Keratinocyte (primary cell): Measurements from ENCODE around the gene ASZ1. TPM values are rescaled to one million over a fixed set of nuclear protein-coding genes. Genes with fewer than 3 reads are reported as not detected.

ENCODE experiments used
- DNase-seq: peaks from one replicate; pipeline ENCODE4 v3.0.0-alpha.2; 2011; ENCODE audit warnings: low read depth, missing footprints, low spot score
- FAIRE-seq: peaks from 2 replicates; lab custom pipeline; 2011; peaks lifted over from hg19 to GRCh38; lab: Jason Lieb, UNC
- H2AFZ ChIP-seq: 2 replicates; pipeline ENCODE4 v1.6.0; 2012; ENCODE audit warnings: low read length, control low read depth, inconsistent platforms; ENCODE audit not compliant: control insufficient read depth
- H3K27ac ChIP-seq: 2 replicates; pipeline ENCODE4 v1.5.1; 2011; ENCODE audit warnings: low read length; ENCODE audit not compliant: control insufficient read depth, insufficient read depth
- H3K27me3 ChIP-seq: 3 replicates; pipeline ENCODE4 v1.6.0; 2011; ENCODE audit warnings: low read length; ENCODE audit not compliant: control insufficient read depth, insufficient read depth; ENCODE audit errors: extremely low read depth
- H3K36me3 ChIP-seq, 2 experiments: 2 replicates in 1 of 2; 3 replicates in 1 of 2; pipeline ENCODE4 v1.5.1; 2011; ENCODE audit warnings: low read length in 2 of 2, mild to moderate bottlenecking in 1 of 2; ENCODE audit not compliant: control insufficient read depth in 2 of 2, insufficient read depth in 2 of 2; ENCODE audit errors: extremely low read depth in 1 of 2
- H3K4me1 ChIP-seq: 3 replicates; pipeline ENCODE4 v1.5.1; 2011; ENCODE audit warnings: low read length; ENCODE audit not compliant: control insufficient read depth, insufficient read depth; ENCODE audit errors: extremely low read depth
- H3K4me2 ChIP-seq: 3 replicates; pipeline ENCODE4 v1.6.0; 2011; ENCODE audit warnings: low read depth, low read length; ENCODE audit not compliant: control insufficient read depth, insufficient read depth; ENCODE audit errors: extremely low read depth
- H3K4me3 ChIP-seq, 3 experiments: fragments of 200-600 bp in 1 of 3; sonication (generic) in 1 of 3; 2 replicates in 2 of 3; 3 replicates in 1 of 3; pipeline ENCODE4 v1.5.1; 2011 to 2016; ENCODE audit warnings: low read length in 3 of 3, mild to moderate bottlenecking in 3 of 3, control low read depth in 2 of 3, inconsistent platforms in 1 of 3, low read depth in 1 of 3, mixed read lengths in 1 of 3, mixed run types in 1 of 3, moderate library complexity in 1 of 3; ENCODE audit not compliant: control insufficient read depth in 2 of 3, insufficient read depth in 2 of 3; ENCODE audit errors: extremely low read depth in 1 of 3
- H3K79me2 ChIP-seq: 2 replicates; pipeline ENCODE4 v1.6.0; 2012; ENCODE audit warnings: low read length; ENCODE audit not compliant: control insufficient read depth, insufficient read depth
- H3K9ac ChIP-seq: 3 replicates; pipeline ENCODE4 v1.6.0; 2011; ENCODE audit warnings: low read length; ENCODE audit not compliant: control insufficient read depth, insufficient read depth; ENCODE audit errors: extremely low read depth
- H3K9me1 ChIP-seq: 3 replicates; pipeline ENCODE4 v1.6.0; 2011; ENCODE audit warnings: low read length; ENCODE audit not compliant: control insufficient read depth, insufficient read depth; ENCODE audit errors: extremely low read depth
- H3K9me3 ChIP-seq: 2 replicates; pipeline ENCODE4 v1.5.1; 2012; ENCODE audit warnings: low read depth, low read length; ENCODE audit not compliant: control insufficient read depth
- H4K20me1 ChIP-seq: 3 replicates; pipeline ENCODE4 v1.6.0; 2011; ENCODE audit warnings: low read length; ENCODE audit not compliant: control insufficient read depth, insufficient read depth; ENCODE audit errors: extremely low read depth
- CTCF ChIP-seq, 3 experiments: IDR thresholded peaks in 1 of 3; conservative IDR thresholded peaks in 1 of 3; optimal IDR thresholded peaks in 1 of 3; 2 replicates in 2 of 3; 3 replicates in 1 of 3; pipeline versions ENCODE3 to v1.5.1; 2011; ENCODE audit warnings: low read length in 3 of 3, mild to moderate bottlenecking in 3 of 3, moderate library complexity in 2 of 3, control low read depth in 1 of 3, inconsistent platforms in 1 of 3; ENCODE audit not compliant: insufficient read depth in 2 of 3; ENCODE audit errors: extremely low read depth in 1 of 3
- EZH2 ChIP-seq: IDR thresholded peaks from one replicate; pipeline ENCODE4 v1.6.1; 2012; ENCODE audit warnings: inconsistent platforms, mild to moderate bottlenecking, low read length, moderate library complexity
- dilution Hi-C: fragments of 300-500 bp; cut with MboI; formaldehyde crosslinking; loops from one replicate; pipeline ENCODE4 v1.7.0; 2020; ENCODE audit warnings: low sequenced_read_pairs; ENCODE audit not compliant: extremely low pct_ligation_motif_present
- polyA plus RNA-seq, 5 experiments: library from polyadenylated mRNA; depleted of rRNA in 3 of 5; stranded (reverse) in 3 of 5; stranded (forward) in 1 of 5; unstranded in 1 of 5; fragments of >200 nt; gene quantifications; 1 replicate in 1 of 5; 2 replicates in 3 of 5; 3 replicates in 1 of 5; pipeline versions ENCODE4 v1.2.1 to v1.2.3, GENCODE V29; 2011 to 2012; ENCODE audit warnings: missing spikeins in 2 of 5, low read depth in 1 of 5, low replicate concordance in 1 of 5

ASZ1 gene
- polyA plus RNA-seq, 1 donor (not counting 4 experiments of a cell fraction or from before 2014, with no cell fraction given) = not detected

GRCh38 chr7:117412946-117413559 lies 14.2 kb downstream of the ASZ1 start:
- Histone ChIP-seq H2AFZ (no peak overlapping the region), H3K4me1 (no peaks in the 10 kb centered on the region), H3K36me3 (no peaks in the 10 kb centered on the region), H3K4me3 (no peak overlapping the region), H3K9ac (no peak overlapping the region), H3K9me3 (no peaks in the 10 kb centered on the region), H3K4me2 (no peak overlapping the region), H3K9me1 (no peaks in the 10 kb centered on the region), H3K79me2 (no peaks in the 10 kb centered on the region), H4K20me1 (no peaks in the 10 kb centered on the region), H3K27ac (no peak overlapping the region), H3K27me3 (no peaks in the 10 kb centered on the region)
- DNase-seq (no peak), FAIRE-seq (no peak)
- dilution Hi-C loops = no loop called here
- TF ChIP-seq CTCF (optimal IDR thresholded peaks at IDR 0.05 in 1 of 3, IDR thresholded peaks at IDR 0.05 in 1 of 3, conservative IDR thresholded peaks at IDR 0.05 in 1 of 3; ENCODE audit: extremely low read depth in 1 of 3, insufficient read depth in 2 of 3, low read length in 3 of 3) = no peak
- no peak for TF ChIP-seq EZH2

- H3K27me3 ChIP-seq = no peaks in the 10 kb centered on the region
- dilution Hi-C loops = no loop called here
- DNase-seq (no peak), FAIRE-seq (no peak)
- no peak overlapping the region for H2AFZ ChIP-seq
- H3K9ac ChIP-seq = no peak overlapping the region
- no peaks in the 10 kb centered on the region for H3K9me1 ChIP-seq
- H3K4me1 ChIP-seq = no peaks in the 10 kb centered on the region
- H3K79me2 ChIP-seq = no peaks in the 10 kb centered on the region
- H3K4me3 ChIP-seq = no peak overlapping the region
- no peaks in the 10 kb centered on the region for H3K9me3 ChIP-seq
- no peak overlapping the region for H3K27ac ChIP-seq
- H3K36me3 ChIP-seq = no peaks in the 10 kb centered on the region
- TF ChIP-seq CTCF (optimal IDR thresholded peaks at IDR 0.05 in 1 of 3, IDR thresholded peaks at IDR 0.05 in 1 of 3, conservative IDR thresholded peaks at IDR 0.05 in 1 of 3; ENCODE audit: extremely low read depth in 1 of 3, insufficient read depth in 2 of 3, low read length in 3 of 3) = no peak
- TF ChIP-seq EZH2 = no peak
- no peaks in the 10 kb centered on the region for H4K20me1 ChIP-seq
- H3K4me2 ChIP-seq = no peak overlapping the region
Observed at GRCh38 chr7:117412390-117412789, 14.9 kb downstream of the ASZ1 start.
